ENCODE results near the gene PEX14.

The PEX14 gene

GRCh38 chr1:10635085-10635896 lies 160.5 kb downstream of the PEX14 start:
- no peak for DNase-seq (ENCODE audit: low spot score)

- no peak for DNase-seq (ENCODE audit: low spot score)
These were observed 161.2 kb downstream of the PEX14 start for GRCh38 chr1:10635992-10636391.

- DNase-seq (ENCODE audit: low spot score): no peak
These were observed 162.7 kb downstream of the PEX14 start for GRCh38 chr1:10637400-10637799.

- DNase-seq (ENCODE audit: low spot score): no peak
These were observed 163.2 kb downstream of the PEX14 start for GRCh38 chr1:10637834-10638558.

- DNase-seq (ENCODE audit: low spot score): no peak
These were observed 163.8 kb downstream of the PEX14 start for GRCh38 chr1:10638559-10639005.

GRCh38 chr1:10639011-10639774 lies 164.4 kb downstream of the PEX14 start:
- no peak for DNase-seq (ENCODE audit: low spot score)

GRCh38 chr1:10639775-10640578 lies 165.2 kb downstream of the PEX14 start:
- no peak for DNase-seq (ENCODE audit: low spot score)

GRCh38 chr1:10640843-10641553 lies 166.2 kb downstream of the PEX14 start:
- no peak for DNase-seq (ENCODE audit: low spot score)

GRCh38 chr1:10641976-10642375 lies 167.2 kb downstream of the PEX14 start:
- DNase-seq (ENCODE audit: low spot score): no peak

- no peak for DNase-seq (ENCODE audit: low spot score)
These were observed 167.8 kb downstream of the PEX14 start for GRCh38 chr1:10642403-10643080.

GRCh38 chr1:10643607-10644306 lies 169.0 kb downstream of the PEX14 start:
- no peak for DNase-seq (ENCODE audit: low spot score)

GRCh38 chr1:10644307-10645128 lies 169.8 kb downstream of the PEX14 start:
- DNase-seq (ENCODE audit: low spot score): no peak

GRCh38 chr1:10646347-10646861 lies 171.7 kb downstream of the PEX14 start:
- DNase-seq (ENCODE audit: low spot score): no peak

GRCh38 chr1:10647414-10648170 lies 172.8 kb downstream of the PEX14 start:
- DNase-seq (ENCODE audit: low spot score): no peak

- no peak for DNase-seq (ENCODE audit: low spot score)
These were observed 174.2 kb downstream of the PEX14 start for GRCh38 chr1:10648689-10649516.

GRCh38 chr1:10649517-10650201 lies 174.9 kb downstream of the PEX14 start:
- no peak for DNase-seq (ENCODE audit: low spot score)

All from HuH-7.5 (cell line).